Chondrocyte (in vitro differentiated cells): ENCODE measurements around the gene ABHD18. TPM values are rescaled to one million over a fixed set of nuclear protein-coding genes. Genes with fewer than 3 reads are reported as not detected.
A peak's percentile ranks its signal among the peaks of the same experiment; 100 is the strongest.
"Not testable (repeated sequence)": the region's sequence is repeated elsewhere in the genome, so short reads cannot be mapped to it uniquely, and the experiment has no call there.

Source experiments
- DNase-seq: peaks from one replicate; pipeline ENCODE4 v3.0.0; 2021; ENCODE audit warnings: mixed read lengths, low spot score
- H3K27ac Mint-ChIP-seq: one replicate; pipeline ENCODE4 v1.8.0; 2021; ENCODE audit warnings: mild to moderate bottlenecking, moderate library complexity, mixed read lengths; ENCODE audit not compliant: unreplicated experiment
- H3K27me3 Mint-ChIP-seq: 2 replicates; pipeline ENCODE4 v1.8.0; 2021; ENCODE audit warnings: low read depth, mixed read lengths
- H3K36me3 Mint-ChIP-seq: 2 replicates; pipeline ENCODE4 v1.8.0; 2021; ENCODE audit warnings: low read depth, mixed read lengths
- H3K4me1 Mint-ChIP-seq: 2 replicates; pipeline ENCODE4 v1.8.0; 2021; ENCODE audit warnings: low read depth, mild to moderate bottlenecking, mixed read lengths
- H3K4me3 Mint-ChIP-seq: one replicate; pipeline ENCODE4 v1.8.0; 2021; ENCODE audit warnings: mild to moderate bottlenecking, moderate library complexity, mixed read lengths; ENCODE audit not compliant: unreplicated experiment
- H3K9me3 Mint-ChIP-seq: 2 replicates; pipeline ENCODE4 v1.8.0; 2021; ENCODE audit warnings: low read depth, mixed read lengths
- total RNA-seq: library from RNA; stranded (reverse); gene quantifications from 3 replicates; pipeline ENCODE4 v1.2.1, GENCODE V29; 2021
- TF ChIP-seq, protein P1 (sequence below): fragments of 200-600 bp; sonication (generic); IDR thresholded peaks from 2 replicates; pipeline ENCODE4 v1.5.0; 2021; ENCODE audit warnings: antibody characterized with exemption, mild to moderate bottlenecking, moderate library complexity

The ABHD18 gene
- total RNA-seq, 1 donor from 2014 or later, result 9.9 TPM

DNA sequence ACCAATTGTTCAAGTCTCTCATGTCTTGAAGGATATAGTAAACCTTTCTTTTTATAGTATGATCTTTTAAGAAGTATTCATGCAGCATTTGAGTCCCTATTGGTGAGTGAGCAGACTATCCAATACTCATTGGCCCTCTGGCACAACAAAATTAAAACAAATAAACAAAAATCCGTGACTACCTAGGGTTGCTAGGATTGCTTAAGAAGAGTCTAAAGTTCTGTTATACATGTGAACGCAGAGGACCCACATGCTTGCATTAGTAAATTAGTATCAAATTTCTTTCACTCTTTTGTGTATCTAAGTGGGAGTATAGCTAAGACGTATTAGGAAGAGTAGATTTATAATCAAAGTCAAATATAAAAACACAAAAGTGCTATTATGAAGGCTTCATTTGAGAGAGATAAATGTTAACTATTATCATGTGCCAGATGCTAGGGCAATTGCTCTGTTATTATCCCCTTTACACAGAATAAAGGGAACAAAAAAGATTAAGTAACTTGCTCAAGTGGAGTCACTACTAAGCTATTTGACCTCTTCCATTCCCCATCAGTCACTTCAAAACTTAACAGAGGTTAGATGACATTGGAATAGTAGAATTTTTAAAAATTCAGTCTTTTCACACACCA, 66.7 kb downstream of the ABHD18 start:
- DNase-seq, result no peak
- Mint-ChIP-seq H3K4me3 (no peak overlapping the region), H3K4me1 (no peaks in the 10 kb centered on the region), H3K9me3 (no peaks in the 10 kb centered on the region), H3K27me3 (no peaks in the 10 kb centered on the region), H3K27ac (no peak overlapping the region), H3K36me3 (peaks cover 9% of the 10 kb centered on the region)
- TF ChIP-seq, protein P1, sequence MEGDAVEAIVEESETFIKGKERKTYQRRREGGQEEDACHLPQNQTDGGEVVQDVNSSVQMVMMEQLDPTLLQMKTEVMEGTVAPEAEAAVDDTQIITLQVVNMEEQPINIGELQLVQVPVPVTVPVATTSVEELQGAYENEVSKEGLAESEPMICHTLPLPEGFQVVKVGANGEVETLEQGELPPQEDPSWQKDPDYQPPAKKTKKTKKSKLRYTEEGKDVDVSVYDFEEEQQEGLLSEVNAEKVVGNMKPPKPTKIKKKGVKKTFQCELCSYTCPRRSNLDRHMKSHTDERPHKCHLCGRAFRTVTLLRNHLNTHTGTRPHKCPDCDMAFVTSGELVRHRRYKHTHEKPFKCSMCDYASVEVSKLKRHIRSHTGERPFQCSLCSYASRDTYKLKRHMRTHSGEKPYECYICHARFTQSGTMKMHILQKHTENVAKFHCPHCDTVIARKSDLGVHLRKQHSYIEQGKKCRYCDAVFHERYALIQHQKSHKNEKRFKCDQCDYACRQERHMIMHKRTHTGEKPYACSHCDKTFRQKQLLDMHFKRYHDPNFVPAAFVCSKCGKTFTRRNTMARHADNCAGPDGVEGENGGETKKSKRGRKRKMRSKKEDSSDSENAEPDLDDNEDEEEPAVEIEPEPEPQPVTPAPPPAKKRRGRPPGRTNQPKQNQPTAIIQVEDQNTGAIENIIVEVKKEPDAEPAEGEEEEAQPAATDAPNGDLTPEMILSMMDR, result no peak

DNA sequence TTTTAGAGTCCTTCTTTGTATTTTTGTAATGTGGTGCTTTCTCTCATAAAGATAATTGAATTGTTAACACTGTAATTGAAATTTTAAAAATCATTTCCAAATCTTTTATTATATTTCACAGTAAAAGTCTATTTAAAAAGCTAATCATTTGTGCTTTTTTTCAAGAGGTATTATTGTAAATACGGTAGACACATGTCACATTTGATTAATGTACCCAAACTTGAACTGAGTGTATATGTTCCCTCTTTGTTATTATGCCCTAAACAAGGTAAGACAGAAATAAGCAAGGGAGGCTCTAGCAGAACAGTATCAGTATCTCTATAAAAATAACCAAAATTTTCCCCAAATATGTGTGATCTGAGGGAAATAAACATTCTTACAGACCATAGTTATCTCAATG, 74.4 kb downstream of the ABHD18 start:
- Mint-ChIP-seq H3K27ac (no peak overlapping the region), H3K36me3 (no peaks in the 10 kb centered on the region), H3K9me3 (no peaks in the 10 kb centered on the region), H3K27me3 (no peaks in the 10 kb centered on the region), H3K4me3 (no peak overlapping the region), H3K4me1 (no peaks in the 10 kb centered on the region)
- DNase-seq, result no peak
- TF ChIP-seq, protein P1, result no peak

DNA sequence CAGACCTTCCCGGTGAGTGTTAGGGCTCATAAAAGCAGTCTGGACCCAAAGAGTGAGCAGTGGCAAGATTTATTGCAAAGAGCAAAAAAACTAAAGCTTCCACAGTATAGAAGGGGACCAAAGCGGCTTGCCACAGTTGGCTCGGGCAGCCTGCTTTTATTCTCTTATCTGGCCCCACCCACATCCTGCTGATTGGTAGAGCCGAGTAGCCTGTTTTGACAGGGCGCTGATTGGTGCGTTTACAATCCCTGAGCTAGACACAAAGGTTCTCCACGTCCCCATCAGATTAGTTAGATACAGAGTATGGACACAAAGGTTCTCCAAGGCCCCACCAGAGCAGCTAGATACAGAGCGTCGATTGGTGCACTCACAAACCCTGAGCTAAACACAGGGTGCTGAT, 81.8 kb downstream of the ABHD18 start:
- not testable (repeated sequence) for H3K9me3 Mint-ChIP-seq

DNA sequence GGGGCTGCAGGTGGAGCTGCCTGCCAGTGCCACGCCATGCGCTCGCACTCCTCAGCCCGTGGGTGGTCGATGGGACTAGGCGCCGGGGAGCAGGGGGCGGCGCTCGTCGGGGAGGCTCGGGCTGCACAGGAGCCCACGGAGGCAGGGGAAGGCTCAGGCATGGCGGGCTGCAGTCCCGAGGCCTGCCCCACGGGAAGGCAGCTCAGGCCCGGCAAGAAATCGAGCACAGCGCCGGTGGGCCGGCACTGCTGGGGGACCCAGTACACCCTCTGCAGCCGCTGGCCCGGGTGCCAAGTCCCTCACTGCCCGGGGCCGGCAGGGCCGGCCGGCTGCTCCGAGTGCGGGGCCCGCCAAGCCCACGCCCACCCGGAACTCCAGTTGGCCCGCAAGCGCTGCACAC, 82.3 kb downstream of the ABHD18 start:
- not testable (repeated sequence) for H3K27me3 Mint-ChIP-seq, H3K4me1 Mint-ChIP-seq, H3K27ac Mint-ChIP-seq, H3K9me3 Mint-ChIP-seq, DNase-seq, H3K36me3 Mint-ChIP-seq, H3K4me3 Mint-ChIP-seq

More for the DNA sequence above, 81.8 kb downstream of the ABHD18 start:
- H3K36me3 Mint-ChIP-seq, H3K4me3 Mint-ChIP-seq, H3K27ac Mint-ChIP-seq, DNase-seq, H3K4me1 Mint-ChIP-seq, H3K27me3 Mint-ChIP-seq: not testable (repeated sequence)

DNA sequence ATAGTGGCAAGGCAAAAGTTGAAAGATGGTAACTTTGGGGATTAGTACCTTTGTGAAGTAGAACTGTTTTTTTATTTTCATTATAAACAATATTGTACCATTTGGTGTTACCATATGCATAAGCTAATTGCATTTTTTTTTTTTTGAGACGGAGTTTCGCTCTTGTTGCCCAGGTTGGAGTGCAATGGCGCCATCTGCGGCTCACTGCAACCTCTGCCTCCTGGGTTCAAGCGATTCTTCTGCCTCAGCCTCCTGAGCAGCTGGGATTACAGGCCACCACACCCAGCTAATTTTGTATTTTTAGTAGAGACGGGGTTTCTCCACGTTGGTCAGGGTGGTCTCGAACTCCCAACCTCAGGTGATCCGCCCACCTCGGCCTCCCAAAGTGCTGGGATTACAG, 86.0 kb downstream of the ABHD18 start:
- TF ChIP-seq, protein P1, result peak; percentile 52
- not testable (repeated sequence) for H3K27me3 Mint-ChIP-seq, H3K4me1 Mint-ChIP-seq, DNase-seq, H3K27ac Mint-ChIP-seq, H3K9me3 Mint-ChIP-seq, H3K36me3 Mint-ChIP-seq, H3K4me3 Mint-ChIP-seq

DNA sequence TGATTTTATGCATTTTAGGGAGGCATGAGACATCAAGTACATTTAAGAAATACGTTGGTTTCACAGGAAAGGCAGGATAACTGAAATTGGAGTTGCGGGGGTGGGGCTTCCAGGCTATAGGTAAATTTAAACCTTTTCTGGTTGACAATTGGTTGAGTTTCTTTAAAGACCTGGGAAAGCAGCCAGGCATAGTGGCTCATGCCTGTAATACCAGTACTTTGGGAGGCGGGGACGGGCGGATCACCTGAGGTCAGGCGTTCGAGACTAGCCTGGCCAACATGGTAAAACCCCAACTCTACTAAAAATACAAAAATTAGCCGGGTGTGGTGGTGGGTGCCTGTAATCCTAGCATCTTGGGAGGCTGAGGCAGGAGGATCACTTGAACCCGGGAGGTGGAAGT, 89.7 kb downstream of the ABHD18 start:
- not testable (repeated sequence) for H3K27ac Mint-ChIP-seq, DNase-seq, H3K9me3 Mint-ChIP-seq, H3K36me3 Mint-ChIP-seq, H3K4me3 Mint-ChIP-seq, H3K4me1 Mint-ChIP-seq, H3K27me3 Mint-ChIP-seq

DNA sequence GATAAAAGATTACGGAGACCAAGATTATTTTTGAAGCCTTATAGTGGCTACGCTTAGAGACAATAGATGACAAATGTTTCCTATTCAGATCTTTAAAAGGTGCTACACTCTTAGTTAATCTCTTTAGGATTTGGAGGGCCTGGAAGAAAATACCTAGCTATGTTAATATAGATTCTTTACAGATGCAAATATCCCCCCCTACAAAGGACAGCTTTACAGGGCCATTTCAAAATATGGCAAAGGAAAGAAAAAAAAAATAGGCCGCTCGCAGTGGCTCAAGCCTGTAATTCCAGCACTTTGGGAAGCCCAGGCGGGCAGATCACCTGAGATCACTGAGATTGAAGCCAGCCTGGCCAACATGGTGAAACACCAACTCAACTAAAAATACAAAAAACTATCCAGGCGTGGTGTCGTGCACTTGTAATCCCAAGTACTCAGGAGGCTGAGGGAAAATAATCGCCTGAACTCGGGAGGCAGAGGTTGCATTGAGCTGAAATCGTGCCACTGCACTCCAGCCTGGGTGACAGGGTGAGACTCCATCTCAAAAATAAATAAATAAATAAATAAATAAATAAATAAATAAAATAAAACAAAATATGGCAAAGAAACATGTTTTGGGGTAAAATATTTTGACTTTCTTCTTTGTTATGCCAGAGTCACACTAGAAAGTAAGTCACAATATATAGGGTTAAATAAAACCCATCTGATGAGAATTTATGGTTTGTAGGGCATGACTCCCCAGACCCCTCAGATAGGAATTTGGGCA, 90.4 kb downstream of the ABHD18 start:
- H3K4me1 Mint-ChIP-seq, result not testable (repeated sequence)

More for the DNA sequence above, 90.4 kb downstream of the ABHD18 start:
- not testable (repeated sequence) for H3K4me3 Mint-ChIP-seq, DNase-seq, H3K27me3 Mint-ChIP-seq, H3K36me3 Mint-ChIP-seq, H3K27ac Mint-ChIP-seq, H3K9me3 Mint-ChIP-seq
